ENCODE measurements around the gene ATP8B4. TPM values are rescaled to one million over a fixed set of nuclear protein-coding genes. Genes with fewer than 3 reads are reported as not detected.

ATP8B4 gene
- total RNA-seq, 1 donor from 2014 or later, result 9.4 TPM

DNA sequence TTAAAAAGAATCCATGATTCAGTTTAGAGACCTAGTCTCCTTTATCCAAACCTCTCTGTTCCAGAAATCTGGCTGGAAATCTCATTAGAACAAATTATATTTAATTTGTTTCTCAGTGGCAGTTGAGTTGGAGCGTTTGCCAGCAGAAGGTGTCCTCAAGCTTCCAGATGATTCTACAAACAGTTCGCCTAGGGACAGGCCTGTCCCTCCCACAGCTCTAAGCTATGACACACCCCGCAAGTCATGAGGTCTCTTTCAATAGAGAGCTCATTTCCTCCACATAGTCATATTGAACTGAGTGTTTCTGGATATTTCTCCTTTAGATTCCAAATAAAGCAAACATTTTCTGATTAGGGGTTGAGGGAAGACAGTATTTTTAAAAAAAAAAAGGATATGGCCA, 230.3 kb downstream of the ATP8B4 start:
- Histone ChIP-seq H3K4me3 (no peak overlapping the region), H3K9me3 (no peaks in the 10 kb centered on the region), H3K36me3 (no peaks in the 10 kb centered on the region), H3K27ac (no peak overlapping the region), H3K27me3 (no peaks in the 10 kb centered on the region), H3K4me1 (no peaks in the 10 kb centered on the region)
- ATAC-seq (no peak), DNase-seq (no peak)
- intact Hi-C loops (cut with DNase I), result loop anchor here (10.0 kb wide), 1 partner anchor 444 kb away; no protein-coding TSS in a partner anchor
- TF ChIP-seq, protein P1, sequence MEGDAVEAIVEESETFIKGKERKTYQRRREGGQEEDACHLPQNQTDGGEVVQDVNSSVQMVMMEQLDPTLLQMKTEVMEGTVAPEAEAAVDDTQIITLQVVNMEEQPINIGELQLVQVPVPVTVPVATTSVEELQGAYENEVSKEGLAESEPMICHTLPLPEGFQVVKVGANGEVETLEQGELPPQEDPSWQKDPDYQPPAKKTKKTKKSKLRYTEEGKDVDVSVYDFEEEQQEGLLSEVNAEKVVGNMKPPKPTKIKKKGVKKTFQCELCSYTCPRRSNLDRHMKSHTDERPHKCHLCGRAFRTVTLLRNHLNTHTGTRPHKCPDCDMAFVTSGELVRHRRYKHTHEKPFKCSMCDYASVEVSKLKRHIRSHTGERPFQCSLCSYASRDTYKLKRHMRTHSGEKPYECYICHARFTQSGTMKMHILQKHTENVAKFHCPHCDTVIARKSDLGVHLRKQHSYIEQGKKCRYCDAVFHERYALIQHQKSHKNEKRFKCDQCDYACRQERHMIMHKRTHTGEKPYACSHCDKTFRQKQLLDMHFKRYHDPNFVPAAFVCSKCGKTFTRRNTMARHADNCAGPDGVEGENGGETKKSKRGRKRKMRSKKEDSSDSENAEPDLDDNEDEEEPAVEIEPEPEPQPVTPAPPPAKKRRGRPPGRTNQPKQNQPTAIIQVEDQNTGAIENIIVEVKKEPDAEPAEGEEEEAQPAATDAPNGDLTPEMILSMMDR (IDR thresholded peaks at IDR 0.05), result no peak

DNA sequence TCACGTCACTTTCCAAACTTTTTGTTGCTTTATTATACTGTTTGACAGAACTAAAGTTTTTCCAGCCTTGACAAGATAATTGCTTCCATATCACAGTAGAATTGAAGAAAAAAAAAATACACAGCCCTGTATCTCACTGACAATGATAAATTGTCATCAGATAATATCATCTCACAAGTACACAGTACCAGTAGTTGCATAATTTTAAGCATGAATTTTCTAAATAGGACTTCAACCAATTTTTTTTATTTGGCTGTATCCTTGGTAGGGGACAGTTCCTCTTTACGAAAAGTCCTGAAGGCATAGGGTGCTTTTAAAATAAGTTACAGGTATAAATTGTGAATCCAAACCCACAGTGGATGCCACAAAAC, 230.7 kb downstream of the ATP8B4 start:
- TF ChIP-seq, protein P1 (IDR thresholded peaks at IDR 0.05), result no peak
- DNase-seq (no peak), ATAC-seq (no peak)
- Histone ChIP-seq H3K9me3 (no peaks in the 10 kb centered on the region), H3K4me3 (no peak overlapping the region), H3K4me1 (no peaks in the 10 kb centered on the region), H3K27ac (no peak overlapping the region), H3K36me3 (no peaks in the 10 kb centered on the region), H3K27me3 (no peaks in the 10 kb centered on the region)
- intact Hi-C loops (cut with DNase I), result loop anchor here (10.0 kb wide), 1 partner anchor 444 kb away; no protein-coding TSS in a partner anchor

DNA sequence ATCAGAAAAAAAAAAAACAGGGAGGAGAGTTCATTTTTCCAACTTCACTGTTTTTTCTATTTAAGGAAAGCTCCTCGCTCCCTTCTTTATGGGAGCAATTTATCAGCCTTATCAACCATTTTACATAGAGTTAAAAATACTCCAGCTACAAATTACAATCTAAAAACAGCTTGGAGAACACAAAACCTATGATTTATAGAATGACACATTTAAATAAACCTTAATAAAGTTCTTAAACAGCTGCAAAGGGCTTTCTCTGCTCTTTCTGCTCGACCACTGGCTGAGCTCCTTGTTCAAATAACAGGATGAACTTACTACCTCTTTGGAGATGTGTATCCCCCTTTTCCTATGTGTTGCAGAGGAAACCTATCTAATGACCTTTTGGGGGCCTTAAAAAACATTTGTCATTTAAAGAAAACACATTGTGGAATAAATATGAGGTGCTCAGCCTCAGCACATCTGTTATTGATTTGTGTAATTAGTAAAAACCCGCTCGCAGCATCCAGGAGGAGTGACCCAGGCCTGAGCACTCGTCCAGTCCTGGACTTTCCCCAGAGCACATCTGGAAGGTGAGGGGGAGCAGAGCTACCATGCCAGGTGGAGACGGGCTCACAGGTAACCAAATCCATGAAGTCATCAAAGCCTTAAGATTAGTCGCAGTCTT, 231.2 kb downstream of the ATP8B4 start:
- intact Hi-C loops (cut with DNase I), result loop anchor here (10.0 kb wide), 1 partner anchor 443 kb away; no protein-coding TSS in a partner anchor
- no peak for ATAC-seq

DNA sequence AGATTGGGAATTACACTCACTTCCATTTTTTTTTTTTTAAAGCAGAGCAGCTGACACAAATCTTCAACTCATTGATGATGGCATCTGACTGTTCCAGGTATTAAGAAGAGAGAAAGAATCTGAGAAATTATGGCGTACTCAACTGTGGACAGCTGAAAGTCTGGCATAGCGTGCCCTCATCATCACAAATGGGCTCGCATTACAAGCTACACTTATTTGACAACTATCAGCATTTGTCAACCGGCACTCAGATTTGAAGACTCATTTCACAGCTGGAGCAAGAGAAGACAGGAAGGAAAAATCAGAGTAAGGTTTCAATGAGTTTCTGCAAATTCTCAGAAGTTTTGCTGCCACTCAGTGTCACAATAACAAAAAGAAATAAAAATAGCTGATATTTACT, 235.9 kb downstream of the ATP8B4 start:
- DNase-seq (no peak), ATAC-seq (no peak)
- no peak overlapping the region for H3K4me3 ChIP-seq
- no peak overlapping the region for H3K27ac ChIP-seq
- TF ChIP-seq, protein P1 (IDR thresholded peaks at IDR 0.05), result no peak
- intact Hi-C loops (cut with DNase I), result loop anchor here (10.0 kb wide), 1 partner anchor 438 kb away; no protein-coding TSS in a partner anchor
- H3K27me3 ChIP-seq, result no peaks in the 10 kb centered on the region
- peaks cover 6% of the 10 kb centered on the region for H3K4me1 ChIP-seq
- H3K9me3 ChIP-seq, result no peaks in the 10 kb centered on the region
- no peaks in the 10 kb centered on the region for H3K36me3 ChIP-seq

More for the DNA sequence above, 231.2 kb downstream of the ATP8B4 start:
- DNase-seq, result no peak
- Histone ChIP-seq H3K27ac (no peak overlapping the region), H3K9me3 (no peaks in the 10 kb centered on the region), H3K36me3 (no peaks in the 10 kb centered on the region), H3K27me3 (no peaks in the 10 kb centered on the region), H3K4me3 (no peak overlapping the region), H3K4me1 (no peaks in the 10 kb centered on the region)
- TF ChIP-seq, protein P1 (IDR thresholded peaks at IDR 0.05), result no peak

DNA sequence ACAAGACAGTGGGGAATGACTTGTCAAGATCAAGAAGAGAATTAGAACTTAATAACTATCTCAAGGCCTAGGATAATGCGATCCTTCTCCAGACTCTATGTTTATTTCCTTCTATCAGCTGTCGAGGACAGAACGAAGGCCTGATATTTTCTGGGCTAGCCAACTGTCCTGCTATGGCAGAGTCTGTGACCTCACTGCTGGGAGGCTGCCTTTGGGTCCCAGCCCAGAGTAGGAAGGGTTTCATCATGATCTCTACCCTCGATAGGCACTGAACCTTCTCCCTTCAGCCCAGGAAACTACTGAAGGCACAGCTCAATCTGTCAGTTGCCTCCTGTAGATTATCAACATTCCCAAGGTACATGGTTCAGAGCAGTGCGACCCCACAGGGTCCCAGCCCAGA, 237.2 kb downstream of the ATP8B4 start:
- H3K4me1 ChIP-seq, result peaks cover 11% of the 10 kb centered on the region
- DNase-seq, result no peak
- no peaks in the 10 kb centered on the region for H3K9me3 ChIP-seq
- TF ChIP-seq, protein P1 (IDR thresholded peaks at IDR 0.05), result no peak
- no peaks in the 10 kb centered on the region for H3K27me3 ChIP-seq
- ATAC-seq, result no peak
- no peak overlapping the region for H3K27ac ChIP-seq
- no peaks in the 10 kb centered on the region for H3K36me3 ChIP-seq
- no peak overlapping the region for H3K4me3 ChIP-seq
- intact Hi-C loops (cut with DNase I), result loop anchor here (10.0 kb wide), 1 partner anchor 437 kb away; no protein-coding TSS in a partner anchor

All from upper lobe of right lung (tissue), 1 donor.